Fibroblast of gingiva (primary cell): ENCODE results near the gene CFAP206.
"Not testable (repeated sequence)": the region's sequence is repeated elsewhere in the genome, so short reads cannot be mapped to it uniquely, and the experiment has no call there.

Experiments used
- DNase-seq: peaks from one replicate; pipeline ENCODE4 v3.0.0-alpha.2; 2011; ENCODE audit warnings: low read depth

CFAP206 gene

GRCh38 chr6:87426789-87427188 is 19.0 kb downstream of the CFAP206 start:
- no peak for DNase-seq

GRCh38 chr6:87430499-87430898 is 22.7 kb downstream of the CFAP206 start:
- no peak for DNase-seq

GRCh38 chr6:87431263-87431662 is 23.5 kb downstream of the CFAP206 start:
- peak; percentile 11 for DNase-seq

DNA sequence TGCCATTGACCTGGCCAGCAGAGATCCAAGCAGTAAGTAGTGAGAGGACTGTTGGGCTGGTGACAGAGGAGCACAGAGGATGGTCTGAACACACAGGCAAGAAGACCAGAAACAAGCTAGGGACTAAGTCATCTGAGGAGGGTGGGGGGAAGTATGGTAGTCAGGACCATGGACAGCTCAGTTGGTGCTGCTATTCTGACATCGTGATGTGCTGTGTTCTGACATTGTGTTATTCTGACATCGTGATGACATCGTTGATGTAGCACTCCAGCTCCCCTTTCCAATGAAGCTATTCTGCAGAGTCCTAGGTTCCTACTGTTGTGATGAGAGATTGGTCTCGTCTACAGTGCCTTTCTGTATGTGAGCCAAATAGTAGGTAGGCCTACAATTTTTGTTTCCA is 28.7 kb downstream of the CFAP206 start:
- DNase-seq = peak; percentile 35

- no peak for DNase-seq
Measured at GRCh38 chr6:87441711-87442110, 33.9 kb downstream of the CFAP206 start.

DNA sequence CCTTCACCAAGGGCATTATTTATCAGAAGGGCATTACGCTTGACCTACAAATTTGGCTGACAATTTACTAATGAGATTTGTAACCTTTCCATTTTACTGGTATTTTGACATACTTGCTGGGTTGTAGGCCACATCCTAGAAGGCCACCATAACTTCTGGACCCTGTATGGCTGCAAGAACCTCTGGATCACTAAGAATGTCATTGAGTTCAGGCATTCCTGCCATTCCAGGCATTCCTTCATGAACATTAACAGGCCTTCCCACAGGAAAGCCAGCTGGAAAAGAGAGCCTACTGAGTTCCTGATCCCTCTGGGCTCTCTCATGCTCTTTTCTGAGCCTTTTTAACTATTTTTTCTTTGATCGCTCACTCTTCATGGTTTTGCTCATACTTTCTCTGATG is 36.6 kb downstream of the CFAP206 start:
- no peak for DNase-seq

DNA sequence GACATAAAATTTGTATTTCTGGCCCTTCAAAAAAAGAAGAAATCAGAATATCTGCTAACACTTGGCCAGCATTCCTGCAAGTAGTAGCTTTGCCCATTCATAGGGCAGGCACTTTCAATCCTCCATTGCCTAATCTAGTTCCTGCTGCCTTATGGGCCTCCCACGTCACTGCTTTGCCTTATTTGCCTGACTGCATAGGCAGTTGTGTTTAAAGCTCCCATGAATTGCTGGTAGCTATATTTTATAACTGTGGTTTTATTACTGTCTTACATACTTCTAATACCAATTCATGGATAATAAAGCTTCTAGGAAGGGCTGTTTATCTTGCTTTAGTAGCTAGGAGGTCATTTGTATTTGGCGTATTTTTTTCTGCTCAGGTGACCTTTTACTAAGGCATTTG is 57.3 kb downstream of the CFAP206 start:
- no peak for DNase-seq

DNA sequence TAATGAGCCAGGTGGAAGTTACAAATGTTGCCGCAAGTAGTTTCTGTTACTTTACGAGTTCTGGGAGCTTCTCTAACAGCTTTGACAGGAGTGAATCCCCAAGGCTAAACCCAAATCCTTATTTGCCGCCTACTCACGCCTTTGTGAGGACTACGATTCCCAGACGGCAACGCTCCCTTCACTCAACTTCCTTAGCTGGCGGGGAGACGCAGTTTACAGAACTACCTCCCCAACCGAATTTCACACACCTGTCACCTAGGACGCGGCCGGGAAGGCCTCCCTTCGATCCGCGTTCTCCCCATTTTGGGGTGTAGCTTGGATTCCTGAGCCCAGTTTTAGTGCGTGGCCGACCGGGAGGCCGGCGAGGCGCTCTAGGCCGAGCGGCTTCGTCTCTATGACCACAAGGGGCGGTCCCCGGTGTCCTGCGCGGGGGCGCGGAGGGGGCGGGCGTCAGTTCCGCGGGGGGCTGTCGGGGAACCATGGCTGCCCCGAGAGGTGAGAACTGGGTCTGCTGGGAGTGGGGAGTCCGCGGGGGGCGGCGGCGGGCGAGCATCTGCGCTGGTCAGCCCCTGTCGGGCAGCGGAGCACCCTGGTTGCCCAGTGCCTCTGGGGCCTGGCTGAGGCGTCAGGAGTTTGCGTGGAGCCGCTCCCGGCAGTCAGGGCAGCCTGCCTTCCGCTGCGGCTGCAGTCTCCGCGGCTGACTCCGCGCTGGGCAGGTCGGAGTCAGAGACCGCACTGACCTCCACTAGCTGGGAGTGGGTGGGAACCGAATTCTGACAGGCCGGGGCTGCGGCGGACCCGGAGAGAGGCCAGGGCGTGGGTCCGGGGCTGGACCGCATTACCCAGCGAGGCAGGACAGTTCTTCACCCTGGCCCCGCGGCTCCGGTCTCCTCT is 65.0 kb downstream of the CFAP206 start, which contains the start of gene SLC35A1:
Gene SLC35A1, plus strand, starts transcription at position 450 of the 894 bp plus-strand sequence. Its CDS starts 30 bp downstream, at position 480.
- DNase-seq = peak; percentile 81

- peak; percentile 45 for DNase-seq
Measured at GRCh38 chr6:87473419-87473903, 65.7 kb downstream of the CFAP206 start.

- no peak for DNase-seq
Measured at GRCh38 chr6:87481931-87482330, 74.2 kb downstream of the CFAP206 start.

GRCh38 chr6:87482366-87482765 is 74.6 kb downstream of the CFAP206 start:
- no peak for DNase-seq

GRCh38 chr6:87483929-87484328 is 76.2 kb downstream of the CFAP206 start:
- DNase-seq = peak; percentile 16

GRCh38 chr6:87484491-87484890 is 76.7 kb downstream of the CFAP206 start:
- no peak for DNase-seq

GRCh38 chr6:87487555-87487954 is 79.8 kb downstream of the CFAP206 start:
- DNase-seq = no peak

DNA sequence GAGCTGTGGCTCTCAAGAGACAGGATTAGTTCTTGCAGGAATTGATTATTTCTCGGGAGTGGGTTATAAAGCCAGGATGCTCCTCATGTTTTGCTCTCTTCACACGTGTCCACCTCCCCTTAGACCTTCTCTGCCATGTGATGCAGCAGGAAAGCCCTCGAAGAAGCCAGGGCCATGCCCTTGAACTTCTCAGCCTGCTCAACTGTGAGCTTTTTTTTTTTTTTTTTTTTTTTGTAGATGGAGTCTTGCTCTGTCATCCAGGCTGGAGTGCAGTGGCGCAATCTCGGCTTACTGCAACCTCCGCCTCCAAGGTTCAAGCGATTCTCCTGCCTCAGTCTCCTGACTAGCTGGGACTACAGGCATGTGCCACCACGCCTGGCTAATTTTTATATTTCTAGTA is 81.6 kb downstream of the CFAP206 start:
- not testable (repeated sequence) for DNase-seq

DNA sequence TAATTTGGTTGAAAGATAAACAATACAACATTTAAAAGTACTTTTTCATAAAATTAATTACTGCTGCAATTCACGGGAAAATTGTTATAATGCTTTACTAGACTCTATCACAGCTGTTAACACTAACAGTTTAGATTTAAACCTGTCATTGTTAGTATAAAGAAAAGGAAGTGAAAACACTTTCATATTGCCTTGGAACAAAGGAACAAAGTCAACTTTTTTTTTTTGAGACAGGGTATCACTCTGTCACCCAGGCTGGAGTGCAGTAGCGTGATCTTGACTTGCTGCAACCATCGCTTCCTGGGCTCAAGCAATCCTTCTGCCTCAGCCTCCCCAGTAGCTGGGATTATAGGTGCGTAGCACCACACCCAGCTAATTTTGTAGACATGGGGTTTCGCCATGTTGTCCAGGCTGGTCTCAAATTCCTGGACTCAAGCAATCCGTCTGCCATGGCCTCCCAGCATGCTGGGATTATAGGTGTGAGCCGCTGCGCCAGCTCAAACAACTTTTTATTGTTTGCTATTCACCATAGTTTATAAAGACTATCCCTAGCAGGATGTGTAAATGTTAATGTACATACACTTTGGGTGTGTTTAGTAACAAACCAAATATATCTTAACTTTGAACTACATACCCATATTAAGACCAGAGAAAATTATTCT is 87.1 kb downstream of the CFAP206 start:
- DNase-seq = no peak

GRCh38 chr6:87498048-87498447 is 90.3 kb downstream of the CFAP206 start:
- DNase-seq = no peak

DNA sequence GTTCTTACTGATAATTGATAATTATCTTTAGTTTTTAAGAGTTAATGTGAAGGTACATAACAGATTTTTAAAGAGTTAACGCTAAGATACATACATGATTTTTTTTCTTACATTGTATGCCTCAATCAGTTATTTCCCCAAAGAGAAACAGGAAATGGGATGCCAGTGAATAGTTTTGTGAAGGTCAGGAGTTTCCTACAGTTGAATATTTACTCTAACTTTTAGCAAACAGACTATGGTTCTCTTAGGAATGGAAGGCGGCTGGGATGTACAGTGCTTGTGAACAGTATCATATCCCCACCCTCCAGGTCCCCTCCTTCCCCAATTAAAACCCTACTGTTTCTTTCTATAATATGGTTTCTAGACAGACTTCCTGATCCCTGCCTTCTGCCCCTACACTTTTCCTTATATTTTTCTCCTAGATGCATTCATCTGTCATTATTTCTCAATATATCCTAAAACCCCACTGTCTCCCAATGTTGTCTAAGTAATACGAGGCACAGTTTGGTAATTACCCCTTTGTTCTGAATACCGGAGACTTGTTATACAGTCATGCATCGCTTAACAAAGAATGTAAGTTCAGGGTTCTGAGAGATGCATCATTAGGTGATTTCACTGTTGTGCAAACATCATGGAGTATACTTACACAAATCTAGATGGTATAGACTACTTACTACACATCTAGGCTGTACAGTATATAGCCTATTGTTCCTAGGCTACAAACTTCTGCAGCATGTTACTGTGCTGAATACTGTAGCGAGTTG is 94.2 kb downstream of the CFAP206 start:
- DNase-seq = no peak

DNA sequence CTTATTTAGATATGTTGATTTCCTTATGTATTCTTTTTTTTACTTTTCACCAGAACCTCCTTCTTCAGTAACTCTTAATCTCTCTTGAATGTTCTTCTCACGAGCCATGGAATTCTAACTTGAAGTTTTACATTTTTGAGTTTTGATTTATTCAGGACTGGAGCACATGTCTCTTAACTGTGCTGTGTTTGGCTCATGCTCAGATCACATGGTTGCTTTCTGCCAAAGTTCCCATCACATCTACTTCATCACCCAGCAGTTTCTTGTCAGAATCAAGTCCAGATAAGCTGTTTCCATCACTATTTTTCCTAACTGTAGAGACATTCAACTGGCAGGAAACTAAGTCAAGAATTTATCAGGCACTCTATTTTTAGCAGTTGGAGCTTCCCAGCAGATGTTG is 96.7 kb downstream of the CFAP206 start:
- DNase-seq = peak; percentile 2
